Karpas-422 (cell line): Measurements from ENCODE around the gene MICAL1. TPM values are rescaled to one million over a fixed set of nuclear protein-coding genes. Genes with fewer than 3 reads are reported as not detected.

Experiments used
- DNase-seq: peaks from one replicate; pipeline ENCODE4 v3.0.0-alpha.2; 2015
- H2AFZ ChIP-seq: fragments of 200-600 bp; sonication (generic); 2 replicates; pipeline ENCODE4 v1.6.1; 2014; ENCODE audit warnings: antibody characterized with exemption, low read length, mixed read lengths
- H3K27ac ChIP-seq: fragments of 200-600 bp; sonication (generic); 2 replicates; pipeline ENCODE4 v1.5.1; 2014; ENCODE audit warnings: mild to moderate bottlenecking, low read length, moderate library complexity
- H3K27me3 ChIP-seq: fragments of 200-600 bp; sonication (generic); 2 replicates; pipeline ENCODE4 v1.6.1; 2014; ENCODE audit warnings: low read length, mixed read lengths
- H3K36me3 ChIP-seq: fragments of 200-600 bp; sonication (generic); 2 replicates; pipeline ENCODE4 v1.6.1; 2014; ENCODE audit warnings: low read length, mixed read lengths; ENCODE audit not compliant: insufficient read depth
- H3K4me1 ChIP-seq: fragments of 200-600 bp; sonication (generic); 2 replicates; pipeline ENCODE4 v1.6.1; 2014; ENCODE audit warnings: mild to moderate bottlenecking, low read length, mixed read lengths
- H3K4me2 ChIP-seq: fragments of 200-600 bp; sonication (generic); 2 replicates; pipeline ENCODE4 v1.6.1; 2014; ENCODE audit warnings: low read length, low read depth, mild to moderate bottlenecking; ENCODE audit not compliant: poor library complexity, severe bottlenecking
- H3K4me3 ChIP-seq: fragments of 200-600 bp; sonication (generic); 2 replicates; pipeline ENCODE4 v1.5.1; 2014; ENCODE audit warnings: mild to moderate bottlenecking, antibody characterized with exemption, low read length, mixed read lengths
- H3K79me2 ChIP-seq: fragments of 200-600 bp; sonication (generic); 2 replicates; pipeline ENCODE4 v1.6.1; 2014; ENCODE audit warnings: mild to moderate bottlenecking, low read length, mixed read lengths
- H3K9ac ChIP-seq: fragments of 200-600 bp; sonication (generic); 2 replicates; pipeline ENCODE4 v1.6.0; 2014; ENCODE audit warnings: low read length
- H3K9me2 ChIP-seq: fragments of 200-600 bp; sonication (generic), shearing (Covaris generic); replicated peaks from 2 replicates; pipeline ENCODE4 v1.6.0; 2014; ENCODE audit warnings: mild to moderate bottlenecking, low read length, moderate library complexity; ENCODE audit not compliant: insufficient read depth
- H3K9me3 ChIP-seq: fragments of 300-700, 200-600 bp; sonication (generic); 2 replicates; pipeline ENCODE4 v1.6.1; 2014; ENCODE audit warnings: low read length, mixed read lengths
- H4K20me1 ChIP-seq: fragments of 200-600 bp; sonication (generic); 2 replicates; pipeline ENCODE4 v1.6.1; 2014; ENCODE audit warnings: mild to moderate bottlenecking, antibody characterized with exemption, low read length, low read depth; ENCODE audit not compliant: insufficient read depth
- total RNA-seq: library from RNA; depleted of rRNA; stranded (reverse); fragments of >200 nt; shearing (Covaris generic); gene quantifications from 2 replicates; pipeline ENCODE4 v1.2.3, GENCODE V29; 2014; ENCODE audit warnings: low replicate concordance; rRNA removed

The MICAL1 gene
- total RNA-seq, 1 experiment from 2014 or later: 59.4 TPM

GRCh38 chr6:109396046-109396718 is 59.4 kb downstream of the MICAL1 start:
- H3K79me2 ChIP-seq: no peaks in the 10 kb centered on the region
- H3K4me2 ChIP-seq: no peak overlapping the region
- no peak overlapping the region for H3K4me3 ChIP-seq
- no peaks in the 10 kb centered on the region for H3K27me3 ChIP-seq
- H3K9me3 ChIP-seq: no peaks in the 10 kb centered on the region
- no peaks in the 10 kb centered on the region for H3K36me3 ChIP-seq
- no peak for DNase-seq
- no peaks in the 10 kb centered on the region for H4K20me1 ChIP-seq
- no peaks in the 10 kb centered on the region for H3K9me2 ChIP-seq
- no peak overlapping the region for H3K27ac ChIP-seq
- H2AFZ ChIP-seq: no peak overlapping the region
- H3K4me1 ChIP-seq: no peaks in the 10 kb centered on the region
- no peak overlapping the region for H3K9ac ChIP-seq

Other genes with a start within 250 kb of the MICAL1 start
- 83.0 and 175 TPM in 2 replicates for gene CD164, start 73.3 kb downstream of the MICAL1 start, total RNA-seq
- gene PPIL6, start 15.1 kb downstream of the MICAL1 start, total RNA-seq: 0.54 TPM in 1 of 2 replicates, not detected in the other
- 14.1 and 19.4 TPM in 2 replicates for gene SMPD2, start 15.0 kb downstream of the MICAL1 start, total RNA-seq
- gene ZBTB24, start 27.4 kb upstream of the MICAL1 start, total RNA-seq: 10.4 and 18.5 TPM in 2 replicates
- 1.5 and 2.9 TPM in 2 replicates for gene AK9, start 235.4 kb upstream of the MICAL1 start, total RNA-seq
- 9.6 and 14.8 TPM in 2 replicates for gene FIG4, start 235.5 kb upstream of the MICAL1 start, total RNA-seq